Smooth muscle cell (in vitro differentiated cells): ENCODE results near the gene MORN1. TPM values are rescaled to one million over a fixed set of nuclear protein-coding genes. Genes with fewer than 3 reads are reported as not detected.

ENCODE experiments used
- DNase-seq: peaks from one replicate; lab custom pipeline; 2025; ENCODE audit not compliant: unreplicated experiment; lab: John Stamatoyannopoulos, UW
- H2AFZ ChIP-seq: fragments of 200-600 bp; sonication (generic); 2 replicates; pipeline ENCODE4 v1.6.0; 2016; ENCODE audit warnings: antibody characterized with exemption, low read depth, mild to moderate bottlenecking
- H3F3A ChIP-seq: fragments of 200-600 bp; sonication (generic); 2 replicates; pipeline ENCODE4 v1.6.0; 2017; ENCODE audit warnings: antibody characterized with exemption, low read depth
- H3K27ac ChIP-seq: fragments of 200-600 bp; sonication (generic); 2 replicates; pipeline ENCODE4 v1.5.1; 2016; ENCODE audit warnings: low read depth, mild to moderate bottlenecking
- H3K27me3 ChIP-seq: fragments of 200-600 bp; sonication (generic); 2 replicates; pipeline ENCODE4 v1.6.1; 2016; ENCODE audit warnings: low read depth, mild to moderate bottlenecking
- H3K36me3 ChIP-seq: fragments of 200-600 bp; sonication (generic); 2 replicates; pipeline ENCODE4 v1.5.1; 2016; ENCODE audit warnings: low read depth
- H3K4me1 ChIP-seq: fragments of 200-600 bp; sonication (generic); 2 replicates; pipeline ENCODE4 v1.5.1; 2016; ENCODE audit warnings: low read depth
- H3K4me2 ChIP-seq: fragments of 200-600 bp; sonication (generic); 2 replicates; pipeline ENCODE4 v1.6.0; 2016; ENCODE audit warnings: mild to moderate bottlenecking
- H3K4me3 ChIP-seq: fragments of 200-600 bp; sonication (generic); 2 replicates; pipeline ENCODE4 v1.5.1; 2016; ENCODE audit warnings: mild to moderate bottlenecking
- H3K79me2 ChIP-seq: fragments of 200-600 bp; sonication (generic); 2 replicates; pipeline ENCODE4 v1.6.0; 2016; ENCODE audit warnings: low read depth, mild to moderate bottlenecking
- H3K9ac ChIP-seq: fragments of 200-600 bp; sonication (generic); 2 replicates; pipeline ENCODE4 v1.6.0; 2016; ENCODE audit warnings: low read depth
- H3K9me3 ChIP-seq: fragments of 200-600 bp; sonication (generic); replicated peaks from 2 replicates; pipeline ENCODE4 v1.5.1; 2016; ENCODE audit warnings: low read depth
- H4K20me1 ChIP-seq: fragments of 200-600 bp; sonication (generic); 2 replicates; pipeline ENCODE4 v1.6.0; 2016; ENCODE audit warnings: low read depth
- WGBS: methylation state at CpG from one replicate; pipeline ENCODE4 v1.1.7; 2016; ENCODE audit warnings: low lambda C conversion rate; 5-methylcytosine and 5-hydroxymethylcytosine counted together
- polyA plus RNA-seq: library from polyadenylated mRNA; unstranded; fragments of >200 nt; fragmentation: Nextera tagmentation; extraction: Ambion mirVana; gene quantifications from 2 replicates; pipeline ENCODE4 v1.2.1, GENCODE V29; 2016
- total RNA-seq: library from RNA; depleted of rRNA; stranded (reverse); fragments of >200 nt; gene quantifications from 2 replicates; pipeline ENCODE4 v1.2.3, GENCODE V29; 2014
- TF ChIP-seq, protein P1 (sequence below): fragments of 200-600 bp; sonication (generic); IDR thresholded peaks from 2 replicates; pipeline ENCODE4 v1.5.1; 2017; ENCODE audit warnings: borderline replicate concordance, mild to moderate bottlenecking, antibody characterized with exemption; ENCODE audit not compliant: insufficient read depth, poor library complexity, severe bottlenecking

MORN1 gene
- total and polyA plus RNA-seq, 2 experiments from 2014 or later, result 4.9 to 6.2 TPM

GRCh38 chr1:2304921-2305681 is 86.3 kb downstream of the MORN1 start:
- no peaks in the 10 kb centered on the region for H3F3A ChIP-seq
- H3K9ac ChIP-seq, result no peak overlapping the region
- TF ChIP-seq, protein P1, sequence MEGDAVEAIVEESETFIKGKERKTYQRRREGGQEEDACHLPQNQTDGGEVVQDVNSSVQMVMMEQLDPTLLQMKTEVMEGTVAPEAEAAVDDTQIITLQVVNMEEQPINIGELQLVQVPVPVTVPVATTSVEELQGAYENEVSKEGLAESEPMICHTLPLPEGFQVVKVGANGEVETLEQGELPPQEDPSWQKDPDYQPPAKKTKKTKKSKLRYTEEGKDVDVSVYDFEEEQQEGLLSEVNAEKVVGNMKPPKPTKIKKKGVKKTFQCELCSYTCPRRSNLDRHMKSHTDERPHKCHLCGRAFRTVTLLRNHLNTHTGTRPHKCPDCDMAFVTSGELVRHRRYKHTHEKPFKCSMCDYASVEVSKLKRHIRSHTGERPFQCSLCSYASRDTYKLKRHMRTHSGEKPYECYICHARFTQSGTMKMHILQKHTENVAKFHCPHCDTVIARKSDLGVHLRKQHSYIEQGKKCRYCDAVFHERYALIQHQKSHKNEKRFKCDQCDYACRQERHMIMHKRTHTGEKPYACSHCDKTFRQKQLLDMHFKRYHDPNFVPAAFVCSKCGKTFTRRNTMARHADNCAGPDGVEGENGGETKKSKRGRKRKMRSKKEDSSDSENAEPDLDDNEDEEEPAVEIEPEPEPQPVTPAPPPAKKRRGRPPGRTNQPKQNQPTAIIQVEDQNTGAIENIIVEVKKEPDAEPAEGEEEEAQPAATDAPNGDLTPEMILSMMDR, result no peak
- no peaks in the 10 kb centered on the region for H3K4me1 ChIP-seq
- no peaks in the 10 kb centered on the region for H3K27me3 ChIP-seq
- H3K4me2 ChIP-seq, result no peak overlapping the region
- no peak for DNase-seq
- H3K27ac ChIP-seq, result no peak overlapping the region
- no peak overlapping the region for H3K4me3 ChIP-seq
- H3K36me3 ChIP-seq, result peaks cover 8% of the 10 kb centered on the region
- H2AFZ ChIP-seq, result no peak overlapping the region
- H4K20me1 ChIP-seq, result peaks cover 52% of the 10 kb centered on the region
- peaks cover 37% of the 10 kb centered on the region for H3K79me2 ChIP-seq
- no peaks in the 10 kb centered on the region for H3K9me3 ChIP-seq
- WGBS, result 88% methylated on average over 49 of the region's 49 CpGs

- Histone ChIP-seq H3K27ac (no peak overlapping the region), H3K4me1 (no peaks in the 10 kb centered on the region), H3K36me3 (peaks cover 8% of the 10 kb centered on the region), H4K20me1 (peaks cover 60% of the 10 kb centered on the region), H3K9ac (no peak overlapping the region), H3K4me3 (no peak overlapping the region), H3K27me3 (no peaks in the 10 kb centered on the region), H3F3A (no peaks in the 10 kb centered on the region), H2AFZ (no peak overlapping the region), H3K79me2 (peaks cover 45% of the 10 kb centered on the region), H3K9me3 (no peaks in the 10 kb centered on the region), H3K4me2 (no peak overlapping the region)
- WGBS, result 93% methylated on average over 22 of the region's 22 CpGs
- TF ChIP-seq, protein P1, result no peak
- DNase-seq, result no peak
These were observed 87.1 kb downstream of the MORN1 start for GRCh38 chr1:2304282-2304681.

GRCh38 chr1:2303781-2304180 is 87.6 kb downstream of the MORN1 start:
- Histone ChIP-seq H3F3A (no peaks in the 10 kb centered on the region), H3K27ac (no peak overlapping the region), H3K4me3 (no peak overlapping the region), H3K4me1 (no peaks in the 10 kb centered on the region), H3K9me3 (no peaks in the 10 kb centered on the region), H2AFZ (no peak overlapping the region), H4K20me1 (peaks cover 65% of the 10 kb centered on the region), H3K27me3 (no peaks in the 10 kb centered on the region), H3K36me3 (peaks cover 8% of the 10 kb centered on the region), H3K4me2 (no peak overlapping the region), H3K9ac (no peak overlapping the region), H3K79me2 (peaks cover 50% of the 10 kb centered on the region)
- TF ChIP-seq, protein P1, result no peak
- 98% methylated on average over 24 of the region's 26 CpGs for WGBS
- no peak for DNase-seq
